T-helper 9 cell (primary cell): ENCODE data around the gene MMP21.

Experiments
- DNase-seq: peaks from one replicate; pipeline ENCODE4 v3.0.0-alpha.2; 2020
- total RNA-seq, 2 donors: gene quantifications; one replicate each; lab custom pipeline; 2026; lab: John Stamatoyannopoulos, UW

Gene MMP21
- total RNA-seq: 0.42 to 0.97 reads per million in 2 donors

- no peak for DNase-seq
These were observed at the start of gene MMP21 for GRCh38 chr10:125775491-125776106. MMP21 (minus strand) TSS chr10:125775821; CDS start chr10:125775821, 0 bp downstream.

- no peak for DNase-seq
These were observed 49.1 kb upstream of the MMP21 start for GRCh38 chr10:125824736-125825135.

GRCh38 chr10:125823663-125824251 lies 48.1 kb upstream of the MMP21 start:
- DNase-seq: no peak

- DNase-seq: peak; percentile 88
These were observed 47.4 kb upstream of the MMP21 start, which contains the start of the genes BCCIP and UROS for GRCh38 chr10:125822878-125823662. BCCIP (plus strand) TSS chr10:125823546; CDS start chr10:125823558, 12 bp downstream. UROS (minus strand) TSS chr10:125823258; CDS start chr10:125816499, 6,759 bp downstream.

- DNase-seq: no peak
These were observed 45.1 kb upstream of the MMP21 start for GRCh38 chr10:125820701-125821100.

- no peak for DNase-seq
These were observed 41.8 kb upstream of the MMP21 start for GRCh38 chr10:125817337-125817946.

- no peak for DNase-seq
These were observed 40.9 kb upstream of the MMP21 start for GRCh38 chr10:125816548-125816947.

GRCh38 chr10:125815764-125816163 lies 40.1 kb upstream of the MMP21 start:
- DNase-seq: no peak

- DNase-seq: no peak
These were observed 36.6 kb upstream of the MMP21 start for GRCh38 chr10:125812128-125812750.

- no peak for DNase-seq
These were observed 35.6 kb upstream of the MMP21 start for GRCh38 chr10:125811251-125811650.

GRCh38 chr10:125808047-125808446 lies 32.4 kb upstream of the MMP21 start:
- no peak for DNase-seq

GRCh38 chr10:125802739-125803138 lies 27.1 kb upstream of the MMP21 start:
- no peak for DNase-seq

- no peak for DNase-seq
These were observed 26.5 kb upstream of the MMP21 start for GRCh38 chr10:125802131-125802530.

GRCh38 chr10:125801574-125801973 lies 26.0 kb upstream of the MMP21 start:
- DNase-seq: no peak

GRCh38 chr10:125799451-125800182 lies 24.0 kb upstream of the MMP21 start:
- DNase-seq: no peak

GRCh38 chr10:125797994-125798662 lies 22.5 kb upstream of the MMP21 start:
- DNase-seq: no peak

GRCh38 chr10:125797424-125797823 lies 21.8 kb upstream of the MMP21 start:
- DNase-seq: no peak

GRCh38 chr10:125795637-125796190 lies 20.1 kb upstream of the MMP21 start:
- DNase-seq: no peak

GRCh38 chr10:125795128-125795527 lies 19.5 kb upstream of the MMP21 start:
- no peak for DNase-seq

GRCh38 chr10:125792342-125793300 lies 17.0 kb upstream of the MMP21 start:
- DNase-seq: no peak
